B cell (primary cell): Measurements from ENCODE around the gene LIPE. TPM values are rescaled to one million over a fixed set of nuclear protein-coding genes. Genes with fewer than 3 reads are reported as not detected.
"Not testable (repeated sequence)": the region's sequence is repeated elsewhere in the genome, so short reads cannot be mapped to it uniquely, and the experiment has no call there.

Source experiments
- ATAC-seq: fragments of 200-7000 bp; cut with Tn5 transposase; one replicate; pipeline ENCODE4 v1.10.0; 2021; ENCODE audit warnings: low read depth, mild to moderate bottlenecking, moderate number of reproducible peaks, moderate library complexity
- CTCF ChIA-PET: fragments of 350-600 bp; sonication (Branson Sonifier 250); formaldehyde crosslinking; loops from one replicate; lab custom pipeline; 2021; ENCODE audit warnings: antibody characterized with exemption, inconsistent platforms; lab: Charles Lee
- POLR2A ChIA-PET: fragments of 350-600 bp; sonication (Branson Sonifier 250); formaldehyde crosslinking; loops from one replicate; lab custom pipeline; 2021; ENCODE audit warnings: antibody characterized with exemption; lab: Charles Lee
- DNase-seq: peaks from one replicate; pipeline ENCODE4 v3.0.0; 2013
- H2AFZ ChIP-seq: 2 replicates; pipeline ENCODE4 v1.6.1; 2012; ENCODE audit warnings: mild to moderate bottlenecking, low read depth, low read length; ENCODE audit not compliant: insufficient read depth, poor library complexity, severe bottlenecking
- H3K27ac ChIP-seq, 2 donors: 1 replicate in 1 of 2; 2 replicates in 1 of 2; pipeline ENCODE4 v1.5.1; 2012 to 2013; ENCODE audit warnings: low read length in 2 of 2, mild to moderate bottlenecking in 2 of 2, moderate library complexity in 1 of 2
- H3K27me3 ChIP-seq, 4 experiments: fragments of 200-600 bp in 1 of 4; sonication (generic) in 1 of 4; replicated peaks in 1 of 4; 1 replicate in 2 of 4; 2 replicates in 2 of 4; pipeline versions ENCODE4 v1.6.1 to v1.7.0; 2013 to 2016; ENCODE audit warnings: low read length in 3 of 4, mild to moderate bottlenecking in 2 of 4, mixed read lengths in 1 of 4, moderate library complexity in 1 of 4; ENCODE audit not compliant: insufficient read depth in 4 of 4, control insufficient read depth in 3 of 4; ENCODE audit errors: control extremely low read depth in 1 of 4
- H3K36me3 ChIP-seq, 2 experiments: replicated peaks in 1 of 2; 1 replicate in 1 of 2; 2 replicates in 1 of 2; pipeline versions ENCODE4 v1.6.1 to v1.7.1; 2013; ENCODE audit warnings: low read length in 1 of 2; ENCODE audit not compliant: insufficient read depth in 2 of 2, control insufficient read depth in 1 of 2; ENCODE audit errors: control extremely low read depth in 1 of 2, extremely low read depth in 1 of 2
- H3K4me1 ChIP-seq, 2 donors: fragments of 200-600 bp in 1 of 2; sonication (generic) in 1 of 2; 1 replicate in 1 of 2; 2 replicates in 1 of 2; pipeline versions ENCODE4 v1.5.1 to v1.6.1; 2013 to 2017; ENCODE audit warnings: low read length in 2 of 2; ENCODE audit not compliant: control insufficient read depth in 2 of 2, insufficient read depth in 2 of 2
- H3K4me2 ChIP-seq: replicated peaks from 2 replicates; pipeline ENCODE3; 2012; ENCODE audit warnings: mild to moderate bottlenecking, low read depth, low read length; ENCODE audit not compliant: poor library complexity, severe bottlenecking
- H3K4me3 ChIP-seq, 5 experiments: fragments of 200-600 bp in 1 of 5; sonication (generic) in 1 of 5; 1 replicate in 3 of 5; 2 replicates in 2 of 5; pipeline versions ENCODE4 v1.5.1 to v1.7.0; 2011 to 2016; ENCODE audit warnings: low read length in 4 of 5, mild to moderate bottlenecking in 4 of 5, low read depth in 2 of 5, control low read depth in 1 of 5, moderate library complexity in 1 of 5; ENCODE audit not compliant: insufficient read depth in 1 of 5; ENCODE audit errors: control extremely low read depth in 1 of 5, extremely low read depth in 1 of 5
- H3K79me2 ChIP-seq: fragments of 200-600 bp; sonication (generic); one replicate; pipeline ENCODE4 v1.6.0; 2016; ENCODE audit warnings: low read length; ENCODE audit not compliant: control insufficient read depth, insufficient read depth
- H3K9ac ChIP-seq: fragments of 200-600 bp; sonication (generic); 2 replicates; pipeline ENCODE4 v1.6.1; 2017; ENCODE audit warnings: mild to moderate bottlenecking, low read length, moderate library complexity
- H3K9me3 ChIP-seq, 3 donors: one replicate each; pipeline versions ENCODE4 v1.6.1 to v1.7.1; 2013; ENCODE audit warnings: low read length in 2 of 3; ENCODE audit not compliant: control insufficient read depth in 2 of 3, insufficient read depth in 1 of 3; ENCODE audit errors: control extremely low read depth in 1 of 3
- H4K20me1 ChIP-seq: 2 replicates; pipeline ENCODE4 v1.6.0; 2012; ENCODE audit warnings: mild to moderate bottlenecking, low read length; ENCODE audit not compliant: insufficient read depth, control insufficient read depth, poor library complexity, severe bottlenecking
- H3K27ac Mint-ChIP-seq: one replicate; pipeline ENCODE4 v1.8.0; 2021; ENCODE audit warnings: mixed read lengths
- H3K27me3 Mint-ChIP-seq: one replicate; pipeline ENCODE4 v1.8.0; 2021; ENCODE audit warnings: mixed read lengths
- H3K4me1 Mint-ChIP-seq: one replicate; pipeline ENCODE4 v1.8.0; 2021; ENCODE audit warnings: mixed read lengths
- H3K4me3 Mint-ChIP-seq: one replicate; pipeline ENCODE4 v1.8.0; 2021; ENCODE audit warnings: mixed read lengths
- H3K9me3 Mint-ChIP-seq: one replicate; pipeline ENCODE4 v1.8.0; 2022; ENCODE audit warnings: mixed read lengths; ENCODE audit not compliant: insufficient read depth
- EZH2 ChIP-seq: IDR thresholded peaks from 2 replicates; pipeline ENCODE4 v1.6.1; 2012; ENCODE audit warnings: borderline replicate concordance, low read depth, mild to moderate bottlenecking, moderate library complexity, low read length; ENCODE audit not compliant: insufficient read depth, poor library complexity, severe bottlenecking
- WGBS: methylation state at CpG from one replicate; pipeline ENCODE4 v1.1.5; 2013; ENCODE audit warnings: missing lambda C conversion rate; ENCODE audit not compliant: insufficient coverage; 5-methylcytosine and 5-hydroxymethylcytosine counted together
- intact Hi-C: fragments of 100-400 bp; cut with micrococcal nuclease; formaldehyde crosslinking; loops from one replicate; pipeline ENCODE4 v1.10.0; 2022
- polyA plus RNA-seq: library from polyadenylated mRNA; depleted of rRNA; stranded (reverse); fragments of >200 nt; gene quantifications from 2 replicates; pipeline ENCODE4 v1.2.3, GENCODE V29; 2012
- total RNA-seq, 2 donors: library from RNA; stranded (reverse); fragments of 120-200 nt in 1 of 2; gene quantifications; 1 replicate in 1 of 2; 2 replicates in 1 of 2; pipeline versions ENCODE4 v1.2.3 to v1.2.4, GENCODE V29; 2013 to 2022
- TF ChIP-seq, protein P1 (sequence below): fragments of 200-600 bp; IDR thresholded peaks from one replicate; pipeline ENCODE4 v1.8.0; 2022; ENCODE audit warnings: antibody characterized with exemption, mild to moderate bottlenecking

LIPE gene
- total and polyA plus RNA-seq, 2 donors (not counting 1 experiment from before 2014, with no cell fraction given), result 46.9 to 49.4 TPM

DNA sequence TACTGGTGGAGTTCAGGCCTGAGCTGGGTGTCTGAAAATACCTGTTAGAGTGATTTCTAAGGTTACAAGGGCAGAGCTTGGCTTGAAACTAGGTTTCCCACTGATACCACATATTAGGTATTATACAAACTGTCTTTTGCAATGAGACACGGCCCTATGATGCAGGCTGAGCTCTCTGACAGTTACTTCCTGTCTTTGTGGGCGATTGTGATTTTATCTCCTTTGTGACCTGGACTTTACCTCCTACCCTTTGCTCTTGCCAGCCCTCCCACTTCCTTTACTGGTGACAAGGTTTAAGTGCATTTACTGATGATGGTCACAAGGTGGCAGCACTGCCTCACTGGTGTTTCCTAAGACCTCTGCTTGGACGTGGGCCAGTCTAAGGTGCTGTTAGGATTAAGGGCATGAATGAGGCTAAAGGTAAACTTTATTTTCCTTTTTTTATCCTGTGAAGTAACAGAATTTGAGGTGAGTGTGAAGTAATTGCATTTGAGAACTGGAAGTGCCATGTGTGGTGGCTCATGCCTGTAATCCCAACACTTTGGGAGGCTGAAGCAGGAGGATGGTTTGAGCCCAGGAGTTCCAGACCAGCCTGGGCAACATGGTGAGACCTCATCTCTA is 23.2 kb upstream of the LIPE start:
- DNase-seq, result peak; percentile 89
- Histone ChIP-seq H3K4me3 (no peak overlapping the region), H3K79me2 (no peaks in the 10 kb centered on the region), H3K4me1 (peaks cover 18 to 20% of the 10 kb centered on the region in 2 donors), H3K9me3 (no peaks in the 10 kb centered on the region), H3K27ac (no peak overlapping the region), H3K4me2 (peak overlapping the region; percentile 17), H3K9ac (no peak overlapping the region), H3K36me3 (no peaks in the 10 kb centered on the region), H4K20me1 (no peaks in the 10 kb centered on the region), H2AFZ (no peak overlapping the region), H3K27me3 (peaks cover 0 to 3% (median 0%) of the 10 kb centered on the region in 4 experiments)
- peak; percentile 99 for ATAC-seq
- no peaks in the 10 kb centered on the region for H3K9me3 Mint-ChIP-seq
- TF ChIP-seq, protein P1, sequence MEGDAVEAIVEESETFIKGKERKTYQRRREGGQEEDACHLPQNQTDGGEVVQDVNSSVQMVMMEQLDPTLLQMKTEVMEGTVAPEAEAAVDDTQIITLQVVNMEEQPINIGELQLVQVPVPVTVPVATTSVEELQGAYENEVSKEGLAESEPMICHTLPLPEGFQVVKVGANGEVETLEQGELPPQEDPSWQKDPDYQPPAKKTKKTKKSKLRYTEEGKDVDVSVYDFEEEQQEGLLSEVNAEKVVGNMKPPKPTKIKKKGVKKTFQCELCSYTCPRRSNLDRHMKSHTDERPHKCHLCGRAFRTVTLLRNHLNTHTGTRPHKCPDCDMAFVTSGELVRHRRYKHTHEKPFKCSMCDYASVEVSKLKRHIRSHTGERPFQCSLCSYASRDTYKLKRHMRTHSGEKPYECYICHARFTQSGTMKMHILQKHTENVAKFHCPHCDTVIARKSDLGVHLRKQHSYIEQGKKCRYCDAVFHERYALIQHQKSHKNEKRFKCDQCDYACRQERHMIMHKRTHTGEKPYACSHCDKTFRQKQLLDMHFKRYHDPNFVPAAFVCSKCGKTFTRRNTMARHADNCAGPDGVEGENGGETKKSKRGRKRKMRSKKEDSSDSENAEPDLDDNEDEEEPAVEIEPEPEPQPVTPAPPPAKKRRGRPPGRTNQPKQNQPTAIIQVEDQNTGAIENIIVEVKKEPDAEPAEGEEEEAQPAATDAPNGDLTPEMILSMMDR, result peak; percentile 95
- no peak for TF ChIP-seq EZH2
- H3K4me3 Mint-ChIP-seq, result no peak overlapping the region
- H3K27ac Mint-ChIP-seq, result no peak overlapping the region
- WGBS, result 0% methylated on average over 1 of the region's 3 CpGs
- H3K27me3 Mint-ChIP-seq, result peaks cover 6% of the 10 kb centered on the region
- intact Hi-C loops, result loop anchor here (1.0 to 5.0 kb wide), 3 partner anchors 15 to 146 kb away; no protein-coding TSS in a partner anchor
- CTCF ChIA-PET, result interaction anchor here (0.6 to 12.9 kb wide), 27 partner anchors 9 to 591 kb away, joined by 3 to 348 read pairs (median 5); partner anchors contain the start of gene CEACAM1
- POLR2A ChIA-PET, result interaction anchor here (2.9 kb wide), 1 partner anchor 79 kb away, joined by 10 read pairs; the partner anchor contains the start of gene CEACAM1
- H3K4me1 Mint-ChIP-seq, result peaks cover 12% of the 10 kb centered on the region

DNA sequence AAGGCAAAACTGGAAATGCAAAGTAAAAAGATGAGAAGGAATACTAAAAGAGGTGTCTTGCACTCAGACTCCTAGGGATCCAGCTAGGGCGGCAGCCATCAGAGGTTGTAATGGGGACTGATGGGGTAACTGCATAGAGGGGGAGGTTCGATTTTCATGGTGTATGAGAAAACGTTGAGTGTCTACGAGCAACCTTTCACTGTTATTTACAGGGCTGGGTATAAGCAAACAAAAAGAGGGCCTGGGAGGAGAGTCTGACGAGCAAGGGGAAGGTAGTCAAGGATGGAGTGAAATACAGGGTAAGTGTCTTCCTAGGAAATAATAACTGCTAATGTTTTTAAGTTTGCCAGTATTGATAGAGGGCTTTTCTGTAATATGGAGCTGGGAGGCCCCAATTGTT is 21.1 kb upstream of the LIPE start:
- H3K9me3 Mint-ChIP-seq, POLR2A ChIA-PET, H2AFZ ChIP-seq, H3K27ac ChIP-seq, H3K4me2 ChIP-seq, DNase-seq, intact Hi-C loops, H3K27ac Mint-ChIP-seq, H3K9me3 ChIP-seq, ATAC-seq, H3K79me2 ChIP-seq, H3K27me3 ChIP-seq, H4K20me1 ChIP-seq, H3K4me3 ChIP-seq, H3K4me3 Mint-ChIP-seq, H3K36me3 ChIP-seq, H3K9ac ChIP-seq: not testable (repeated sequence)
- Mint-ChIP-seq H3K27me3 (peaks cover 18% of the 10 kb centered on the region), H3K4me1 (peaks cover 12% of the 10 kb centered on the region)
- WGBS, result 90% methylated on average over 3 of the region's 5 CpGs
- H3K4me1 ChIP-seq, result peaks cover 18 to 19% of the 10 kb centered on the region in 2 donors
- CTCF ChIA-PET, result interaction anchor here (1.3 to 12.9 kb wide), 3 partner anchors 9 to 81 kb away, joined by 5 to 348 read pairs (median 57); partner anchors contain the start of gene CEACAM1
